A673 (cell line): ENCODE measurements around the gene RAPGEF5.

Source experiments
- EZH2 ChIP-seq: fragments of 200-600 bp; sonication (generic); IDR thresholded peaks from 2 replicates; pipeline ENCODE4 v1.6.1; 2017; ENCODE audit warnings: borderline replicate concordance, low read depth, mild to moderate bottlenecking, mixed read lengths, antibody characterized with exemption, low read length; ENCODE audit not compliant: poor library complexity, severe bottlenecking
- TF ChIP-seq, protein P1 (sequence below): fragments of 300-800, 200-600 bp; sonication (generic); conservative IDR thresholded peaks from 2 replicates; pipeline ENCODE4 v1.5.1; 2017; ENCODE audit warnings: low read depth, mild to moderate bottlenecking, antibody characterized with exemption, low read length, moderate library complexity, mixed read lengths

DNA sequence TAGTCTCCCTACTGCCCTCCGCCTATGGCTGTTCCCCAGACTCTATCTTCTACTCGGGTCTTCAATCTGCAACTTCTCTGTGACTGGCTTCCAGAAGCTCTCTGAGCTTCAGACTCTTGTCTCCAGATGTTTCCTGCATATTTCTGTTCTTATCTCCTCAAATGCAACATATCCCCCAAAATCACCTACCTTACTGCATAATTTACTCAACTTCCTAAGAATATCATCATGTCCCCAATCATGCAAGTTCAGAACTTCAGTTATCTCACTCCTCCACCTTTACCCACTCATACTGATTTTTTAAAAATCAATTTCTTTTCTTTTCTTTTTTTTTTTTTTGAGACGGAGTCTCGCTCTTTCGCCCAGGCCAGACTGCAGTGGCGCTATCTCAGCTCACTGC lies 68.8 kb downstream of the RAPGEF5 start:
- TF ChIP-seq, protein P1, sequence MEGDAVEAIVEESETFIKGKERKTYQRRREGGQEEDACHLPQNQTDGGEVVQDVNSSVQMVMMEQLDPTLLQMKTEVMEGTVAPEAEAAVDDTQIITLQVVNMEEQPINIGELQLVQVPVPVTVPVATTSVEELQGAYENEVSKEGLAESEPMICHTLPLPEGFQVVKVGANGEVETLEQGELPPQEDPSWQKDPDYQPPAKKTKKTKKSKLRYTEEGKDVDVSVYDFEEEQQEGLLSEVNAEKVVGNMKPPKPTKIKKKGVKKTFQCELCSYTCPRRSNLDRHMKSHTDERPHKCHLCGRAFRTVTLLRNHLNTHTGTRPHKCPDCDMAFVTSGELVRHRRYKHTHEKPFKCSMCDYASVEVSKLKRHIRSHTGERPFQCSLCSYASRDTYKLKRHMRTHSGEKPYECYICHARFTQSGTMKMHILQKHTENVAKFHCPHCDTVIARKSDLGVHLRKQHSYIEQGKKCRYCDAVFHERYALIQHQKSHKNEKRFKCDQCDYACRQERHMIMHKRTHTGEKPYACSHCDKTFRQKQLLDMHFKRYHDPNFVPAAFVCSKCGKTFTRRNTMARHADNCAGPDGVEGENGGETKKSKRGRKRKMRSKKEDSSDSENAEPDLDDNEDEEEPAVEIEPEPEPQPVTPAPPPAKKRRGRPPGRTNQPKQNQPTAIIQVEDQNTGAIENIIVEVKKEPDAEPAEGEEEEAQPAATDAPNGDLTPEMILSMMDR = no peak
- TF ChIP-seq EZH2 = no peak
